ENCODE results near the gene MED26.

DNA sequence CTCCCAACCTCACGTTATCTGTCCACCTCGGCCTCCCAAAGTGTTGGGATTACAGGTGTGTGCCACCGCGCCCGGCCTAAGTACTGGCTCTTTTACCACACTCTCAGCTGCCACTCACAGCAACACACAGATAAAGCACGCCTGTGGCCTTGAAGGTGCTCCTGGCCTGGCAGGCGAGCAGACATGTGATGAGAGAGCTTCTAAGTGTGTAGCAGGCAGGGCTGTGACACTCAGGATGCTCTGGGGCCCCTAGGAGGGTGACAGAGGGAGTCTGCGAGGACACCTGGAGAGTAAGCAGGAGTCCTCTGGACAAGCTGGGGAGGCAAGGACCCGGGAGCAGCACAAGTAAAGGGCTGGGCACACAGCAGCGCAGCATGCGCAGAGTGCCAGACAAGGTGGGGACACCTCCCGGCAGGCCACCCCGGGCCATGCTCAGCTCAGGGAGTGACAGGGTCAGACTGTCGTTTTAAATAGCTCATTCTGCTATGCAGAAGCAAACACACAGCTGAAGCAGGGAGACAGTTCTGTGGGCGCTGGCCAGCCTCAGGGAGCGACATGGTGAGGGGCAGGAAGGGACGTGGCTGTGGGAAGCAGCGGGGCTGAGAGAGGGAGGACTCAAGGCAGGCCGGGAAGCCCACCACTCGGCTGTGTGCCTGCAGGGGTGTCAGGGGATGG, 26.5 kb downstream of the MED26 start:
- no peak for TF ChIP-seq POLR2A (IDR thresholded peaks at IDR 0.05)
- TF ChIP-seq, protein P1, sequence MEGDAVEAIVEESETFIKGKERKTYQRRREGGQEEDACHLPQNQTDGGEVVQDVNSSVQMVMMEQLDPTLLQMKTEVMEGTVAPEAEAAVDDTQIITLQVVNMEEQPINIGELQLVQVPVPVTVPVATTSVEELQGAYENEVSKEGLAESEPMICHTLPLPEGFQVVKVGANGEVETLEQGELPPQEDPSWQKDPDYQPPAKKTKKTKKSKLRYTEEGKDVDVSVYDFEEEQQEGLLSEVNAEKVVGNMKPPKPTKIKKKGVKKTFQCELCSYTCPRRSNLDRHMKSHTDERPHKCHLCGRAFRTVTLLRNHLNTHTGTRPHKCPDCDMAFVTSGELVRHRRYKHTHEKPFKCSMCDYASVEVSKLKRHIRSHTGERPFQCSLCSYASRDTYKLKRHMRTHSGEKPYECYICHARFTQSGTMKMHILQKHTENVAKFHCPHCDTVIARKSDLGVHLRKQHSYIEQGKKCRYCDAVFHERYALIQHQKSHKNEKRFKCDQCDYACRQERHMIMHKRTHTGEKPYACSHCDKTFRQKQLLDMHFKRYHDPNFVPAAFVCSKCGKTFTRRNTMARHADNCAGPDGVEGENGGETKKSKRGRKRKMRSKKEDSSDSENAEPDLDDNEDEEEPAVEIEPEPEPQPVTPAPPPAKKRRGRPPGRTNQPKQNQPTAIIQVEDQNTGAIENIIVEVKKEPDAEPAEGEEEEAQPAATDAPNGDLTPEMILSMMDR (IDR thresholded peaks at IDR 0.05) = no peak
